ENCODE data around the gene DNAL1. TPM values are rescaled to one million over a fixed set of nuclear protein-coding genes. Genes with fewer than 3 reads are reported as not detected.

DNAL1 gene
- total and polyA plus RNA-seq, 10 donors: 2.2 to 15.4 (median 6.1) TPM

GRCh38 chr14:73743431-73743931 lies 98.7 kb downstream of the DNAL1 start:
- Histone ChIP-seq H3K36me3 (peaks cover 0 to 26% (median 15%) of the 10 kb centered on the region in 6 donors), H3K4me1 (peaks cover 89 to 100% (median 100%) of the 10 kb centered on the region in 6 donors), H3K27me3 (replicated peaks in 1 of 7) (no peaks in the 10 kb centered on the region), H3K27ac (peak overlapping the region; percentile 30 to 97 (median 84)), H3K9me3 (no peaks in the 10 kb centered on the region), H3K4me3 (peak overlapping the region in 4 of 8 donors; percentile 7 to 64 (median 14))
- intact Hi-C loops (cut with DNase I; ENCODE audit: low total_unique reads): no loop called here
- DNase-seq: peak; percentile 93
- no peak for TF ChIP-seq CTCF (IDR thresholded peaks at IDR 0.05 in 8 of 11, conservative IDR thresholded peaks at IDR 0.05 in 3 of 11)
- peak; percentile 78 to 93 (median 88) for TF ChIP-seq POLR2AphosphoS5 (IDR thresholded peaks at IDR 0.05)
- 2 to 13% (median 4%) methylated on average over 11 of the region's 11 CpGs for WGBS, 5 donors

DNA sequence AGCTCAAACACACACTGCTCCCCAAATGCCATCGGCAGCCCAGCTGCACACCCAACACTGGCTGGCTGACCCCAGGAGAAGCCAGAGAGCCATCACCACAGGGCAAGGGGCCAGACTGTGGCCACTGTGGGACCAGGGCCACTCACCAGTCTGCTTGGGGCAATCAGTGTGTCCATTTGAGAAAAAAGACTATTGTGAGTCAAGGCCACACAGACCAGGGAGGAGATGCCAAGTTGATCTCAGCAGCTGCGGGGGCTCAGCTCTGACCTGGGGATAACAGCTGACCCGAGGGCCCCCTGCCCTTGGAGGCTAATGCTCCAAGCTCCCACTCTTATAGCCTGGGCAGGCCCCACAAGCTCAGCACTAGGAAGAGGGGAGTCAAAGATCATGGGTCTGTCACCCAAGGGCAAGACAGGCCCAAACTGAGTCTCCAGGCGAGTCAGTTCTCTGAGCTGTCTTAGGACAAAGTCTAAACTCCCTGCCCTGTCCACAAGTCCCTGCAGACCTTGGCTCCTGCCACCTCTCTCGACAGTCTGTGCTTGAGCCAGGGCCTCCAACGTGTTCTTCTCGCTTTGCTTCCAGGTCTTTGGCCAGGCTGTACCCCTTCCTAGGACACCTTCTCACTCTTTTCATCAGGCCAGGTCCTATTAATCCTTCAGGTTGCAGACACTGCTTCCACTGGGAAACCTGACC lies 99.5 kb downstream of the DNAL1 start:
- WGBS, 5 donors: 36 to 48% (median 42%) methylated on average over 4 to 7 of the region's 7 CpGs
- peak overlapping the region in 4 of 8 donors; percentile 7 to 64 (median 14) for H3K4me3 ChIP-seq
- intact Hi-C loops (cut with DNase I; ENCODE audit: low total_unique reads): no loop called here

GRCh38 chr14:73744874-73745529 lies 100.2 kb downstream of the DNAL1 start:
- no peak overlapping the region for H3K4me3 ChIP-seq
- intact Hi-C loops (cut with DNase I; ENCODE audit: low total_unique reads): no loop called here
- H3K27me3 ChIP-seq (replicated peaks in 1 of 7): no peaks in the 10 kb centered on the region
- peak overlapping the region; percentile 30 to 97 (median 84) for H3K27ac ChIP-seq
- DNase-seq: peak; percentile 77
- peaks cover 95 to 100% (median 100%) of the 10 kb centered on the region in 6 donors for H3K4me1 ChIP-seq
- WGBS, 5 donors: 51 to 83% (median 58%) methylated on average over 3 to 6 of the region's 6 CpGs
- TF ChIP-seq CTCF (IDR thresholded peaks at IDR 0.05 in 8 of 11, conservative IDR thresholded peaks at IDR 0.05 in 3 of 11) (no peak), POLR2A (IDR thresholded peaks at IDR 0.05) (no peak)
- no peaks in the 10 kb centered on the region for H3K9me3 ChIP-seq
- peaks cover 0 to 11% (median 0%) of the 10 kb centered on the region in 6 donors for H3K36me3 ChIP-seq

More for the DNA sequence above, 99.5 kb downstream of the DNAL1 start:
- Histone ChIP-seq H3K27me3 (replicated peaks in 1 of 7) (no peaks in the 10 kb centered on the region), H3K4me1 (peaks cover 95 to 100% (median 100%) of the 10 kb centered on the region in 6 donors), H3K27ac (peak overlapping the region; percentile 30 to 97 (median 84)), H3K9me3 (no peaks in the 10 kb centered on the region), H3K36me3 (peaks cover 0 to 18% (median 7%) of the 10 kb centered on the region in 6 donors)
- peak; percentile 79 for DNase-seq
- TF ChIP-seq POLR2AphosphoS5 (IDR thresholded peaks at IDR 0.05): no peak
- TF ChIP-seq POLR2A (IDR thresholded peaks at IDR 0.05): no peak
- no peak for TF ChIP-seq CTCF (IDR thresholded peaks at IDR 0.05 in 8 of 11, conservative IDR thresholded peaks at IDR 0.05 in 3 of 11)
